Activated CD4-positive, alpha-beta T cell treated with anti-CD3 and anti-CD28 coated beads, Interleukin-2, amount 50 U/mL, for 4 hours (primary cell): ENCODE results near the gene PODXL.

Source experiments
- DNase-seq, 2 experiments: peaks; one replicate each; pipeline ENCODE4 v3.0.0-alpha.2; 2020

Gene PODXL

GRCh38 chr7:131556053-131556908 is at the start of gene PODXL:
TSS of gene PODXL (minus strand) at chr7:131556628. CDS start at chr7:131556359, 269 bp downstream.
- DNase-seq, result peak; percentile 24 to 34

- no peak for DNase-seq
Measured at GRCh38 chr7:131605280-131605878, 49.0 kb upstream of the PODXL start.

- no peak for DNase-seq
Measured at GRCh38 chr7:131604841-131605279, 48.4 kb upstream of the PODXL start.

GRCh38 chr7:131603932-131604331 is 47.5 kb upstream of the PODXL start:
- no peak for DNase-seq

- DNase-seq, result no peak
Measured at GRCh38 chr7:131602994-131603372, 46.6 kb upstream of the PODXL start.

- no peak for DNase-seq
Measured at GRCh38 chr7:131602304-131602993, 46.0 kb upstream of the PODXL start.

GRCh38 chr7:131600085-131600881 is 43.9 kb upstream of the PODXL start:
- no peak for DNase-seq

GRCh38 chr7:131596785-131597184 is 40.4 kb upstream of the PODXL start:
- DNase-seq, result no peak

GRCh38 chr7:131595699-131596098 is 39.3 kb upstream of the PODXL start:
- DNase-seq, result no peak

- no peak for DNase-seq
Measured at GRCh38 chr7:131591687-131592319, 35.4 kb upstream of the PODXL start.

- no peak for DNase-seq
Measured at GRCh38 chr7:131587315-131587923, 31.0 kb upstream of the PODXL start.

- DNase-seq, result no peak
Measured at GRCh38 chr7:131586759-131587158, 30.3 kb upstream of the PODXL start.

- no peak for DNase-seq
Measured at GRCh38 chr7:131586259-131586658, 29.8 kb upstream of the PODXL start.

- no peak for DNase-seq
Measured at GRCh38 chr7:131583430-131583829, 27.0 kb upstream of the PODXL start.

GRCh38 chr7:131581241-131582051 is 25.0 kb upstream of the PODXL start:
- DNase-seq, result no peak

GRCh38 chr7:131578602-131579001 is 22.2 kb upstream of the PODXL start:
- DNase-seq, result no peak

GRCh38 chr7:131574741-131575140 is 18.3 kb upstream of the PODXL start:
- no peak for DNase-seq

- no peak for DNase-seq
Measured at GRCh38 chr7:131570401-131570800, 14.0 kb upstream of the PODXL start.

- no peak for DNase-seq
Measured at GRCh38 chr7:131568970-131569369, 12.5 kb upstream of the PODXL start.

- no peak for DNase-seq
Measured at GRCh38 chr7:131568510-131568909, 12.1 kb upstream of the PODXL start.

GRCh38 chr7:131564640-131565039 is 8.2 kb upstream of the PODXL start:
- DNase-seq, result no peak
